HepG2 (cell line): Measurements from ENCODE around the gene KCTD19. TPM values are rescaled to one million over a fixed set of nuclear protein-coding genes. Genes with fewer than 3 reads are reported as not detected.

Source experiments
- AKNA ChIP-seq: sonication (generic); formaldehyde crosslinking; IDR thresholded peaks from 2 replicates; pipeline ENCODE4 v1.4.0; 2020; ENCODE audit warnings: missing genetic modification reagents, borderline replicate concordance
- CSRNP2 ChIP-seq: sonication (generic); formaldehyde crosslinking; conservative IDR thresholded peaks from 2 replicates; pipeline ENCODE4 v1.8.0; 2022; ENCODE audit warnings: low read depth, missing genetic modification reagents
- EHMT2 ChIP-seq: fragments of 200-600 bp; sonication (generic); IDR thresholded peaks from 2 replicates; pipeline ENCODE4 v1.7.0; 2017; ENCODE audit warnings: antibody characterized with exemption, low read depth, low read length, borderline replicate concordance
- ZBTB25 ChIP-seq: IDR thresholded peaks from 2 replicates; pipeline ENCODE4 v1.6.1; 2018; ENCODE audit warnings: missing genetic modification reagents
- ZNF274 ChIP-seq: sonication (generic); formaldehyde crosslinking; IDR thresholded peaks from 2 replicates; pipeline ENCODE4 v1.5.1; 2020; ENCODE audit warnings: mild to moderate bottlenecking, missing genetic modification reagents
- ZNF3 ChIP-seq: IDR thresholded peaks from 2 replicates; pipeline ENCODE4 v1.7.0; 2017; ENCODE audit warnings: inconsistent platforms
- polyA plus RNA-seq, 8 experiments: library from polyadenylated mRNA; depleted of rRNA in 3 of 8; stranded (reverse) in 7 of 8; unstranded in 1 of 8; fragments of >200 nt; fragmentation: Illumina TruSeq in 4 of 8; extraction: Trizol in 4 of 8; gene quantifications; 2 replicates each; pipeline versions ENCODE4 v1.2.1 to v1.2.3, GENCODE V29; 2011 to 2016; ENCODE audit warnings: low read depth in 4 of 8, missing spikeins in 1 of 8, mixed read lengths in 1 of 8; ENCODE audit not compliant: insufficient read depth in 1 of 8
- total RNA-seq, 5 experiments: library from RNA; depleted of rRNA; stranded (reverse); fragments of >200 nt; fragmentation: Illumina TruSeq; extraction: Trizol; gene quantifications; 2 replicates each; pipeline ENCODE4 v1.2.3, GENCODE V29; 2016; ENCODE audit warnings: low read depth in 1 of 5
- TF ChIP-seq, protein P1 (sequence below): sonication (generic); formaldehyde crosslinking; IDR thresholded peaks from 2 replicates; pipeline ENCODE4 v1.8.0; 2022; ENCODE audit warnings: mild to moderate bottlenecking, missing genetic modification reagents; ENCODE audit not compliant: insufficient replicate concordance
- TF ChIP-seq, protein P2 (sequence below): sonication (generic); formaldehyde crosslinking; IDR thresholded peaks from 2 replicates; pipeline ENCODE4 v1.4.0; 2020; ENCODE audit warnings: missing genetic modification reagents, borderline replicate concordance

The KCTD19 gene
- total and polyA plus RNA-seq, 2 of the 13 experiments (the other 11 are each of a cell fraction or from before 2014, with no cell fraction given) = not detected

- TF ChIP-seq, protein P1, sequence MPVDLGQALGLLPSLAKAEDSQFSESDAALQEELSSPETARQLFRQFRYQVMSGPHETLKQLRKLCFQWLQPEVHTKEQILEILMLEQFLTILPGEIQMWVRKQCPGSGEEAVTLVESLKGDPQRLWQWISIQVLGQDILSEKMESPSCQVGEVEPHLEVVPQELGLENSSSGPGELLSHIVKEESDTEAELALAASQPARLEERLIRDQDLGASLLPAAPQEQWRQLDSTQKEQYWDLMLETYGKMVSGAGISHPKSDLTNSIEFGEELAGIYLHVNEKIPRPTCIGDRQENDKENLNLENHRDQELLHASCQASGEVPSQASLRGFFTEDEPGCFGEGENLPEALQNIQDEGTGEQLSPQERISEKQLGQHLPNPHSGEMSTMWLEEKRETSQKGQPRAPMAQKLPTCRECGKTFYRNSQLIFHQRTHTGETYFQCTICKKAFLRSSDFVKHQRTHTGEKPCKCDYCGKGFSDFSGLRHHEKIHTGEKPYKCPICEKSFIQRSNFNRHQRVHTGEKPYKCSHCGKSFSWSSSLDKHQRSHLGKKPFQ = no peak
- no peak for TF ChIP-seq ZNF274
- no peak for TF ChIP-seq ZNF3 (CRISPR knock-in tag)
- TF ChIP-seq EHMT2 = no peak
- TF ChIP-seq ZBTB25 (CRISPR knock-in tag) = no peak
- no peak for TF ChIP-seq CSRNP2 (CRISPR knock-in tag)
- no peak for TF ChIP-seq AKNA (CRISPR knock-in tag)
- TF ChIP-seq, protein P2, sequence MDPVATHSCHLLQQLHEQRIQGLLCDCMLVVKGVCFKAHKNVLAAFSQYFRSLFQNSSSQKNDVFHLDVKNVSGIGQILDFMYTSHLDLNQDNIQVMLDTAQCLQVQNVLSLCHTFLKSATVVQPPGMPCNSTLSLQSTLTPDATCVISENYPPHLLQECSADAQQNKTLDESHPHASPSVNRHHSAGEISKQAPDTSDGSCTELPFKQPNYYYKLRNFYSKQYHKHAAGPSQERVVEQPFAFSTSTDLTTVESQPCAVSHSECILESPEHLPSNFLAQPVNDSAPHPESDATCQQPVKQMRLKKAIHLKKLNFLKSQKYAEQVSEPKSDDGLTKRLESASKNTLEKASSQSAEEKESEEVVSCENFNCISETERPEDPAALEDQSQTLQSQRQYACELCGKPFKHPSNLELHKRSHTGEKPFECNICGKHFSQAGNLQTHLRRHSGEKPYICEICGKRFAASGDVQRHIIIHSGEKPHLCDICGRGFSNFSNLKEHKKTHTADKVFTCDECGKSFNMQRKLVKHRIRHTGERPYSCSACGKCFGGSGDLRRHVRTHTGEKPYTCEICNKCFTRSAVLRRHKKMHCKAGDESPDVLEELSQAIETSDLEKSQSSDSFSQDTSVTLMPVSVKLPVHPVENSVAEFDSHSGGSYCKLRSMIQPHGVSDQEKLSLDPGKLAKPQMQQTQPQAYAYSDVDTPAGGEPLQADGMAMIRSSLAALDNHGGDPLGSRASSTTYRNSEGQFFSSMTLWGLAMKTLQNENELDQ = no peak
- TF ChIP-seq, all 625 proteins: peak for 0
These were observed 51.2 kb downstream of the KCTD19 start (continued) for GRCh38 chr16:67275321-67275720.
